ENCODE data around the gene GRK1.

DNA sequence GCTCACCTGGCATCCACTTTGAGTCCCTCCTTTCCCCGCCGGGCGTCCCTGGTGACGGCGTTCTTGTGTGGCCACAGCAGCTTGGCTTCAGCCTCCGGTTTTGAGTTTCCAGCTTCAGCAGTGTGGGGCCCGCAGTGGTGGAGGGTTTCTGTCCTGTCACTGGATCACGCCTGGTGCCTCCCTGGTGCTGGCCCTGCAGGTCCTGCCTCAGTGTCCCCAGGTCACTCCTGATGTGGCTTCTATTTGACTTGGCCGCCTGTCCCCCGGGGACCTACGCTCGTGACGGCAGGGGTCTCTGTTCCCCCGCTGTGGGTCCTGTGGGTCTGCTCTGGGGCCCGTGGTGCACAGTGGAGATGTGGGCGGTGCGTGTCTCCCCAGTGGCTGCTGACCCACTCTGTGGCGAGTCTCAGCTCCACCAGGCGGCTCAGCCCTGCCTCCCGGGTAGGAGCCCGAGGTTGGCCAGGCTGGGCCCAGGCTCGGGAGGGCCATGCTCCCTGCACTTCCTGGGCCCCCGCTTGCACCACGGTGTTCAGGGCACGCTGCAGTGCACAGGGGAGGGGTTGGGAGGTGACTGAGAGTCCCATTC is 10.9 kb upstream of the GRK1 start:
- TF ChIP-seq, protein P1, sequence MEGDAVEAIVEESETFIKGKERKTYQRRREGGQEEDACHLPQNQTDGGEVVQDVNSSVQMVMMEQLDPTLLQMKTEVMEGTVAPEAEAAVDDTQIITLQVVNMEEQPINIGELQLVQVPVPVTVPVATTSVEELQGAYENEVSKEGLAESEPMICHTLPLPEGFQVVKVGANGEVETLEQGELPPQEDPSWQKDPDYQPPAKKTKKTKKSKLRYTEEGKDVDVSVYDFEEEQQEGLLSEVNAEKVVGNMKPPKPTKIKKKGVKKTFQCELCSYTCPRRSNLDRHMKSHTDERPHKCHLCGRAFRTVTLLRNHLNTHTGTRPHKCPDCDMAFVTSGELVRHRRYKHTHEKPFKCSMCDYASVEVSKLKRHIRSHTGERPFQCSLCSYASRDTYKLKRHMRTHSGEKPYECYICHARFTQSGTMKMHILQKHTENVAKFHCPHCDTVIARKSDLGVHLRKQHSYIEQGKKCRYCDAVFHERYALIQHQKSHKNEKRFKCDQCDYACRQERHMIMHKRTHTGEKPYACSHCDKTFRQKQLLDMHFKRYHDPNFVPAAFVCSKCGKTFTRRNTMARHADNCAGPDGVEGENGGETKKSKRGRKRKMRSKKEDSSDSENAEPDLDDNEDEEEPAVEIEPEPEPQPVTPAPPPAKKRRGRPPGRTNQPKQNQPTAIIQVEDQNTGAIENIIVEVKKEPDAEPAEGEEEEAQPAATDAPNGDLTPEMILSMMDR (IDR thresholded peaks at IDR 0.05; ENCODE audit: poor library complexity) = no peak
- no peak for TF ChIP-seq EZH2 (IDR thresholded peaks at IDR 0.05; ENCODE audit: borderline replicate concordance)

All from hepatocyte (in vitro differentiated cells).